Left kidney (tissue), 8 donors: ENCODE data around the gene PAK5. TPM values are rescaled to one million over a fixed set of nuclear protein-coding genes. Genes with fewer than 3 reads are reported as not detected.
A peak's percentile ranks its signal among the peaks of the same experiment; 100 is the strongest.

Experiments
- DNase-seq: peaks from one replicate; pipeline ENCODE4 v3.0.0-alpha.2; 2013
- long read RNA-seq, 8 donors: transcript quantifications; one replicate each; lab custom pipeline, GENCODE V29; 2026
- polyA plus RNA-seq: library from polyadenylated mRNA; unstranded; fragments of 120-200 nt; gene quantifications from one replicate; pipeline ENCODE4 v1.2.1, GENCODE V29; 2013; ENCODE audit not compliant: insufficient read length

The PAK5 gene
- 0.63 TPM for polyA plus RNA-seq
- long read RNA-seq, donor 1, result 0 reads
- long read RNA-seq, donor 2, result 0 reads
- long read RNA-seq, donor 3, result 0 reads
- long read RNA-seq, donor 4, result 0 reads
- long read RNA-seq, donor 5, result 0 reads
- long read RNA-seq, donor 6, result 0 reads
- long read RNA-seq, donor 7, result 0 reads
- long read RNA-seq, donor 8, result 0 reads

- DNase-seq, result peak; percentile 82
These were observed at the start of gene PAK5 for GRCh38 chr20:9838378-9839295. TSS of gene PAK5 (minus strand) at chr20:9839076. CDS start at chr20:9644328, 194,748 bp downstream.

- no peak for DNase-seq
These were observed 48.8 kb upstream of the PAK5 start for GRCh38 chr20:9887706-9888105.

GRCh38 chr20:9886227-9886626, 47.4 kb upstream of the PAK5 start:
- no peak for DNase-seq

GRCh38 chr20:9884666-9885065, 45.8 kb upstream of the PAK5 start:
- DNase-seq, result no peak

- no peak for DNase-seq
These were observed 45.2 kb upstream of the PAK5 start for GRCh38 chr20:9884061-9884460.

GRCh38 chr20:9877932-9878495, 39.1 kb upstream of the PAK5 start:
- no peak for DNase-seq

GRCh38 chr20:9867196-9867980, 28.5 kb upstream of the PAK5 start:
- DNase-seq, result no peak

- no peak for DNase-seq
These were observed 13.7 kb upstream of the PAK5 start for GRCh38 chr20:9852566-9852965.

- DNase-seq, result no peak
These were observed 750 bp upstream of the PAK5 start for GRCh38 chr20:9839626-9840025.

GRCh38 chr20:9838035-9838377, 870 bp downstream of the PAK5 start:
- DNase-seq, result no peak

- no peak for DNase-seq
These were observed 1.2 kb downstream of the PAK5 start for GRCh38 chr20:9837634-9838033.

- DNase-seq, result no peak
These were observed 3.6 kb downstream of the PAK5 start for GRCh38 chr20:9835302-9835701.

- no peak for DNase-seq
These were observed 7.8 kb downstream of the PAK5 start for GRCh38 chr20:9831032-9831431.

- no peak for DNase-seq
These were observed 9.0 kb downstream of the PAK5 start for GRCh38 chr20:9829835-9830234.

- no peak for DNase-seq
These were observed 21.2 kb downstream of the PAK5 start for GRCh38 chr20:9817654-9818053.

GRCh38 chr20:9815632-9816031, 23.2 kb downstream of the PAK5 start:
- DNase-seq, result no peak

GRCh38 chr20:9810738-9811137, 28.1 kb downstream of the PAK5 start:
- no peak for DNase-seq

- no peak for DNase-seq
These were observed 29.6 kb downstream of the PAK5 start for GRCh38 chr20:9809271-9809670.

- no peak for DNase-seq
These were observed 30.7 kb downstream of the PAK5 start for GRCh38 chr20:9808166-9808565.

GRCh38 chr20:9807136-9807535, 31.7 kb downstream of the PAK5 start:
- no peak for DNase-seq

GRCh38 chr20:9800421-9800820, 38.5 kb downstream of the PAK5 start:
- no peak for DNase-seq

GRCh38 chr20:9794831-9795230, 44.0 kb downstream of the PAK5 start:
- DNase-seq, result no peak

GRCh38 chr20:9792674-9793073, 46.2 kb downstream of the PAK5 start:
- DNase-seq, result no peak
